HepG2 (cell line): ENCODE results near the gene TNP2. TPM values are rescaled to one million over a fixed set of nuclear protein-coding genes. Genes with fewer than 3 reads are reported as not detected.

Experiments used
- ATF1 ChIP-seq: IDR thresholded peaks from 2 replicates; pipeline ENCODE4 v1.6.1; 2016; ENCODE audit warnings: mild to moderate bottlenecking, control low read depth
- LCORL ChIP-seq, 2 experiments: fragments of 450-650 bp in 1 of 2; sonication (generic) in 1 of 2; formaldehyde crosslinking in 1 of 2; IDR thresholded peaks; 2 replicates each; pipeline versions ENCODE4 v1.5.0 to v1.6.1; 2017 to 2020; ENCODE audit warnings: antibody characterized with exemption in 1 of 2, missing genetic modification reagents in 1 of 2
- NFATC3 ChIP-seq: sonication (generic); formaldehyde crosslinking; IDR thresholded peaks from 2 replicates; pipeline ENCODE4 v1.5.1; 2020; ENCODE audit warnings: mild to moderate bottlenecking, missing genetic modification reagents
- ZEB1 ChIP-seq: IDR thresholded peaks from 2 replicates; pipeline ENCODE4 v1.6.1; 2012; ENCODE audit warnings: mild to moderate bottlenecking, low read depth, inconsistent platforms; ENCODE audit not compliant: insufficient replicate concordance
- polyA plus RNA-seq, 8 experiments: library from polyadenylated mRNA; depleted of rRNA in 3 of 8; stranded (reverse) in 7 of 8; unstranded in 1 of 8; fragments of >200 nt; fragmentation: Illumina TruSeq in 4 of 8; extraction: Trizol in 4 of 8; gene quantifications; 2 replicates each; pipeline versions ENCODE4 v1.2.1 to v1.2.3, GENCODE V29; 2011 to 2016; ENCODE audit warnings: low read depth in 4 of 8, missing spikeins in 1 of 8, mixed read lengths in 1 of 8; ENCODE audit not compliant: insufficient read depth in 1 of 8
- total RNA-seq, 5 experiments: library from RNA; depleted of rRNA; stranded (reverse); fragments of >200 nt; fragmentation: Illumina TruSeq; extraction: Trizol; gene quantifications; 2 replicates each; pipeline ENCODE4 v1.2.3, GENCODE V29; 2016; ENCODE audit warnings: low read depth in 1 of 5
- TF ChIP-seq, protein P1 (sequence below): sonication (generic); formaldehyde crosslinking; IDR thresholded peaks from 2 replicates; pipeline ENCODE4 v1.9.0; 2021; ENCODE audit warnings: mild to moderate bottlenecking, missing genetic modification reagents
- TF ChIP-seq, protein P2 (sequence below): sonication (generic); formaldehyde crosslinking; conservative IDR thresholded peaks from 2 replicates; pipeline ENCODE4 v1.4.0; 2020; ENCODE audit warnings: mild to moderate bottlenecking, missing genetic modification reagents, moderate library complexity
- TF ChIP-seq, protein P3 (sequence below): sonication (generic); formaldehyde crosslinking; IDR thresholded peaks from one replicate; pipeline ENCODE4 v1.5.1; 2020; ENCODE audit warnings: mild to moderate bottlenecking, missing genetic modification reagents; ENCODE audit errors: not compliant biosample characterization
- TF ChIP-seq, protein P4 (sequence below): sonication (generic); formaldehyde crosslinking; IDR thresholded peaks from 2 replicates; pipeline ENCODE4 v1.4.0; 2020; ENCODE audit warnings: missing genetic modification reagents

Gene TNP2
- total and polyA plus RNA-seq, 2 of the 13 experiments (the other 11 are each of a cell fraction or from before 2014, with no cell fraction given): not detected

DNA sequence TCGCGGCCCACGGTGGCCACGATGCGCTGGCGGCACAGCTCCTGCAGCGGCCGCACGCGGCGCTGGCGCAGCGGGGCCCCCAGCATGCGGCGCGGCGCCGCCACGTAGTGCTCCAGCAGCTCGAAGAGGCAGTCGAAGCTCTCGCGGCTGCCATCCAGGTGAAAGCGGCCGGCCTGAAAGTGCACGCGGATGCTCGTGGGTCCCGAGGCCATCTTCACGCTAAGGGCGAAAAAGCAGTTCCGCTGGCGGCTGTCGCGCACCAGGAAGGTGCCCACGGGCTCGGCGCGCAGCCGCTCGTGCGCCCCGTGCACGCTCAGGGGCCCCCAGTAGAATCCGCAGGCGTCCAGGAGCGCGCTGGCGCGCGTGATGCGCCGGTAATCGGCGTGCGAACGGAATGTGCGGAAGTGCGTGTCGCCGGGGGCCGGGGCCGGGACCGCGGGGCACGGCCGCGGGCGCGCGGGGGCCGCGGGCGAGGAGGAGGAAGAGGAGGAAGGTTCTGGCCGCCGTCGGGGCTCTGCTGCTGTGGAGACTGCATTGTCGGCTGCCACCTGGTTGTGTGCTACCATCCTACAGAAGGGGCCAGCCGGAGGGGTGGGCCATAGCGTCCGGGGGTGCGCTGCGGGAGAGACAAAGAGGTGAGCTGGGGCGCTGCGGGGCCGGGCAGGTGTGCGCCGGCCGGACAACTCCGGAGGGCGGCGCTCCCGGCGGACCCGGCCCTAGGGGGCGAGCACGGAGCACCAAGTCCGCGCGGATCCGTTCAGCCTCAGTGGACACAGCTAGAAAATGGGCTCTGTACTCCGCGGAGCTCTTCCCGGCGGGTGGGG is 14.0 kb downstream of the TNP2 start (continued):
- TF ChIP-seq, protein P1, sequence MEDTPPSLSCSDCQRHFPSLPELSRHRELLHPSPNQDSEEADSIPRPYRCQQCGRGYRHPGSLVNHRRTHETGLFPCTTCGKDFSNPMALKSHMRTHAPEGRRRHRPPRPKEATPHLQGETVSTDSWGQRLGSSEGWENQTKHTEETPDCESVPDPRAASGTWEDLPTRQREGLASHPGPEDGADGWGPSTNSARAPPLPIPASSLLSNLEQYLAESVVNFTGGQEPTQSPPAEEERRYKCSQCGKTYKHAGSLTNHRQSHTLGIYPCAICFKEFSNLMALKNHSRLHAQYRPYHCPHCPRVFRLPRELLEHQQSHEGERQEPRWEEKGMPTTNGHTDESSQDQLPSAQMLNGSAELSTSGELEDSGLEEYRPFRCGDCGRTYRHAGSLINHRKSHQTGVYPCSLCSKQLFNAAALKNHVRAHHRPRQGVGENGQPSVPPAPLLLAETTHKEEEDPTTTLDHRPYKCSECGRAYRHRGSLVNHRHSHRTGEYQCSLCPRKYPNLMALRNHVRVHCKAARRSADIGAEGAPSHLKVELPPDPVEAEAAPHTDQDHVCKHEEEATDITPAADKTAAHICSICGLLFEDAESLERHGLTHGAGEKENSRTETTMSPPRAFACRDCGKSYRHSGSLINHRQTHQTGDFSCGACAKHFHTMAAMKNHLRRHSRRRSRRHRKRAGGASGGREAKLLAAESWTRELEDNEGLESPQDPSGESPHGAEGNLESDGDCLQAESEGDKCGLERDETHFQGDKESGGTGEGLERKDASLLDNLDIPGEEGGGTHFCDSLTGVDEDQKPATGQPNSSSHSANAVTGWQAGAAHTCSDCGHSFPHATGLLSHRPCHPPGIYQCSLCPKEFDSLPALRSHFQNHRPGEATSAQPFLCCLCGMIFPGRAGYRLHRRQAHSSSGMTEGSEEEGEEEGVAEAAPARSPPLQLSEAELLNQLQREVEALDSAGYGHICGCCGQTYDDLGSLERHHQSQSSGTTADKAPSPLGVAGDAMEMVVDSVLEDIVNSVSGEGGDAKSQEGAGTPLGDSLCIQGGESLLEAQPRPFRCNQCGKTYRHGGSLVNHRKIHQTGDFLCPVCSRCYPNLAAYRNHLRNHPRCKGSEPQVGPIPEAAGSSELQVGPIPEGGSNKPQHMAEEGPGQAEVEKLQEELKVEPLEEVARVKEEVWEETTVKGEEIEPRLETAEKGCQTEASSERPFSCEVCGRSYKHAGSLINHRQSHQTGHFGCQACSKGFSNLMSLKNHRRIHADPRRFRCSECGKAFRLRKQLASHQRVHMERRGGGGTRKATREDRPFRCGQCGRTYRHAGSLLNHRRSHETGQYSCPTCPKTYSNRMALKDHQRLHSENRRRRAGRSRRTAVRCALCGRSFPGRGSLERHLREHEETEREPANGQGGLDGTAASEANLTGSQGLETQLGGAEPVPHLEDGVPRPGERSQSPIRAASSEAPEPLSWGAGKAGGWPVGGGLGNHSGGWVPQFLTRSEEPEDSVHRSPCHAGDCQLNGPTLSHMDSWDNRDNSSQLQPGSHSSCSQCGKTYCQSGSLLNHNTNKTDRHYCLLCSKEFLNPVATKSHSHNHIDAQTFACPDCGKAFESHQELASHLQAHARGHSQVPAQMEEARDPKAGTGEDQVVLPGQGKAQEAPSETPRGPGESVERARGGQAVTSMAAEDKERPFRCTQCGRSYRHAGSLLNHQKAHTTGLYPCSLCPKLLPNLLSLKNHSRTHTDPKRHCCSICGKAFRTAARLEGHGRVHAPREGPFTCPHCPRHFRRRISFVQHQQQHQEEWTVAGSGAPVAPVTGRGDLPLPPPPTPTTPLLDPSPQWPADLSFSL (CRISPR knock-in tag): no peak
- TF ChIP-seq, protein P2, sequence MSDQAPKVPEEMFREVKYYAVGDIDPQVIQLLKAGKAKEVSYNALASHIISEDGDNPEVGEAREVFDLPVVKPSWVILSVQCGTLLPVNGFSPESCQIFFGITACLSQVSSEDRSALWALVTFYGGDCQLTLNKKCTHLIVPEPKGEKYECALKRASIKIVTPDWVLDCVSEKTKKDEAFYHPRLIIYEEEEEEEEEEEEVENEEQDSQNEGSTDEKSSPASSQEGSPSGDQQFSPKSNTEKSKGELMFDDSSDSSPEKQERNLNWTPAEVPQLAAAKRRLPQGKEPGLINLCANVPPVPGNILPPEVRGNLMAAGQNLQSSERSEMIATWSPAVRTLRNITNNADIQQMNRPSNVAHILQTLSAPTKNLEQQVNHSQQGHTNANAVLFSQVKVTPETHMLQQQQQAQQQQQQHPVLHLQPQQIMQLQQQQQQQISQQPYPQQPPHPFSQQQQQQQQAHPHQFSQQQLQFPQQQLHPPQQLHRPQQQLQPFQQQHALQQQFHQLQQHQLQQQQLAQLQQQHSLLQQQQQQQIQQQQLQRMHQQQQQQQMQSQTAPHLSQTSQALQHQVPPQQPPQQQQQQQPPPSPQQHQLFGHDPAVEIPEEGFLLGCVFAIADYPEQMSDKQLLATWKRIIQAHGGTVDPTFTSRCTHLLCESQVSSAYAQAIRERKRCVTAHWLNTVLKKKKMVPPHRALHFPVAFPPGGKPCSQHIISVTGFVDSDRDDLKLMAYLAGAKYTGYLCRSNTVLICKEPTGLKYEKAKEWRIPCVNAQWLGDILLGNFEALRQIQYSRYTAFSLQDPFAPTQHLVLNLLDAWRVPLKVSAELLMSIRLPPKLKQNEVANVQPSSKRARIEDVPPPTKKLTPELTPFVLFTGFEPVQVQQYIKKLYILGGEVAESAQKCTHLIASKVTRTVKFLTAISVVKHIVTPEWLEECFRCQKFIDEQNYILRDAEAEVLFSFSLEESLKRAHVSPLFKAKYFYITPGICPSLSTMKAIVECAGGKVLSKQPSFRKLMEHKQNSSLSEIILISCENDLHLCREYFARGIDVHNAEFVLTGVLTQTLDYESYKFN (CRISPR knock-in tag): no peak
- no peak for TF ChIP-seq ZEB1
- TF ChIP-seq NFATC3: no peak
- no peak for TF ChIP-seq ATF1
- TF ChIP-seq, protein P3, sequence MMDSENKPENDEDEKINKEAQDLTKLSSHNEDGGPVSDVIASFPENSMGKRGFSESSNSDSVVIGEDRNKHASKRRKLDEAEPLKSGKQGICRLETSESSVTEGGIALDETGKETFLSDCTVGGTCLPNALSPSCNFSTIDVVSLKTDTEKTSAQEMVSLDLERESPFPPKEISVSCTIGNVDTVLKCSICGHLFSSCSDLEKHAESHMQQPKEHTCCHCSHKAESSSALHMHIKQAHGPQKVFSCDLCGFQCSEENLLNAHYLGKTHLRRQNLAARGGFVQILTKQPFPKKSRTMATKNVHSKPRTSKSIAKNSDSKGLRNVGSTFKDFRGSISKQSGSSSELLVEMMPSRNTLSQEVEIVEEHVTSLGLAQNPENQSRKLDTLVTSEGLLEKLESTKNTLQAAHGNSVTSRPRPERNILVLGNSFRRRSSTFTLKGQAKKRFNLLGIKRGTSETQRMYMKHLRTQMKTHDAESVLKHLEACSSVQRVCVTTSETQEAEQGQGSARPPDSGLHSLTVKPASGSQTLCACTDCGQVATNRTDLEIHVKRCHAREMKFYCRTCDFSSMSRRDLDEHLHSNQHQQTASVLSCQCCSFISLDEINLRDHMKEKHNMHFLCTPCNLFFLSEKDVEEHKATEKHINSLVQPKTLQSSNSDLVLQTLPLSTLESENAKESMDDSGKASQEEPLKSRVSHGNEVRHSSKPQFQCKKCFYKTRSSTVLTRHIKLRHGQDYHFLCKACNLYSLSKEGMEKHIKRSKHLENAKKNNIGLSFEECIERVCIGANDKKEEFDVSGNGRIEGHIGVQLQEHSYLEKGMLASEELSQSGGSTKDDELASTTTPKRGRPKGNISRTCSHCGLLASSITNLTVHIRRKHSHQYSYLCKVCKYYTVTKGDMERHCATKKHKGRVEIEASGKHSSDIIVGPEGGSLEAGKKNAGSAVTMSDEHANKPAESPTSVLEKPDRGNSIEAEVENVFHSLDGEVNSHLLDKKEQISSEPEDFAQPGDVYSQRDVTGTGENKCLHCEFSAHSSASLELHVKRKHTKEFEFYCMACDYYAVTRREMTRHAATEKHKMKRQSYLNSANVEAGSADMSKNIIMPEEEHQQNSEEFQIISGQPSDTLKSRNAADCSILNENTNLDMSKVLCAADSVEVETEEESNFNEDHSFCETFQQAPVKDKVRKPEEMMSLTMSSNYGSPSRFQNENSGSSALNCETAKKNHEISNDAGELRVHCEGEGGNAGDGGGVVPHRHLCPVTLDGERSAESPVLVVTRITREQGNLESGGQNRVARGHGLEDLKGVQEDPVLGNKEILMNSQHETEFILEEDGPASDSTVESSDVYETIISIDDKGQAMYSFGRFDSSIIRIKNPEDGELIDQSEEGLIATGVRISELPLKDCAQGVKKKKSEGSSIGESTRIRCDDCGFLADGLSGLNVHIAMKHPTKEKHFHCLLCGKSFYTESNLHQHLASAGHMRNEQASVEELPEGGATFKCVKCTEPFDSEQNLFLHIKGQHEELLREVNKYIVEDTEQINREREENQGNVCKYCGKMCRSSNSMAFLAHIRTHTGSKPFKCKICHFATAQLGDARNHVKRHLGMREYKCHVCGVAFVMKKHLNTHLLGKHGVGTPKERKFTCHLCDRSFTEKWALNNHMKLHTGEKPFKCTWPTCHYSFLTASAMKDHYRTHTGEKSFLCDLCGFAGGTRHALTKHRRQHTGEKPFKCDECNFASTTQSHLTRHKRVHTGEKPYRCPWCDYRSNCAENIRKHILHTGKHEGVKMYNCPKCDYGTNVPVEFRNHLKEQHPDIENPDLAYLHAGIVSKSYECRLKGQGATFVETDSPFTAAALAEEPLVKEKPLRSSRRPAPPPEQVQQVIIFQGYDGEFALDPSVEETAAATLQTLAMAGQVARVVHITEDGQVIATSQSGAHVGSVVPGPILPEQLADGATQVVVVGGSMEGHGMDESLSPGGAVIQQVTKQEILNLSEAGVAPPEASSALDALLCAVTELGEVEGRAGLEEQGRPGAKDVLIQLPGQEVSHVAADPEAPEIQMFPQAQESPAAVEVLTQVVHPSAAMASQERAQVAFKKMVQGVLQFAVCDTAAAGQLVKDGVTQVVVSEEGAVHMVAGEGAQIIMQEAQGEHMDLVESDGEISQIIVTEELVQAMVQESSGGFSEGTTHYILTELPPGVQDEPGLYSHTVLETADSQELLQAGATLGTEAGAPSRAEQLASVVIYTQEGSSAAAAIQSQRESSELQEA (CRISPR knock-in tag): no peak
- no peak for TF ChIP-seq LCORL (IDR thresholded peaks at IDR 0.05)
- TF ChIP-seq LCORL (CRISPR knock-in tag; IDR thresholded peaks at IDR 0.05): no peak; the same call in 1 of the 2 replicates
- TF ChIP-seq, protein P4, sequence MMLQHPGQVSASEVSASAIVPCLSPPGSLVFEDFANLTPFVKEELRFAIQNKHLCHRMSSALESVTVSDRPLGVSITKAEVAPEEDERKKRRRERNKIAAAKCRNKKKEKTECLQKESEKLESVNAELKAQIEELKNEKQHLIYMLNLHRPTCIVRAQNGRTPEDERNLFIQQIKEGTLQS (CRISPR knock-in tag): no peak
